Endothelial cell of umbilical vein (primary cell): ENCODE results near the gene PXMP2. TPM values are rescaled to one million over a fixed set of nuclear protein-coding genes. Genes with fewer than 3 reads are reported as not detected.

ENCODE experiments used
- BruUV-seq: library from RNA; stranded (reverse); fragments of 400-500 nt; replicated peaks from 2 replicates; lab custom pipeline; 2021; lab: Mats Ljungman, UMichigan
- CTCF ChIA-PET: fragments of 300-600, 350-600 bp; sonication (Branson Sonifier 250); formaldehyde crosslinking; loops from one replicate; lab custom pipeline; 2021; ENCODE audit warnings: antibody characterized with exemption, inconsistent platforms; lab: Charles Lee
- POLR2A ChIA-PET: fragments of 300-600, 350-600 bp; sonication (Branson Sonifier 250); formaldehyde crosslinking; loops from one replicate; lab custom pipeline; 2021; ENCODE audit warnings: antibody characterized with exemption, inconsistent platforms; lab: Charles Lee
- DNase-seq: peaks from one replicate; pipeline ENCODE4 v3.0.0-alpha.2; 2011; ENCODE audit warnings: low read depth, low spot score
- FAIRE-seq: peaks from 2 replicates; lab custom pipeline; 2011; peaks lifted over from hg19 to GRCh38; lab: Jason Lieb, UNC
- H2AFZ ChIP-seq: 2 replicates; pipeline ENCODE4 v1.6.0; 2012; ENCODE audit warnings: low read depth, low read length, control low read depth, inconsistent platforms
- H3K27ac ChIP-seq: 2 replicates; pipeline ENCODE4 v1.5.1; 2011; ENCODE audit warnings: low read depth, mild to moderate bottlenecking, control low read depth, low read length, moderate library complexity; ENCODE audit not compliant: insufficient read depth
- H3K27me3 ChIP-seq, 2 experiments: 2 replicates each; pipeline versions ENCODE4 v1.6.0 to v1.6.1; 2011; ENCODE audit warnings: low read length in 2 of 2, mixed read lengths in 1 of 2; ENCODE audit not compliant: control insufficient read depth in 2 of 2, insufficient read depth in 2 of 2
- H3K36me3 ChIP-seq, 2 experiments: 2 replicates in 1 of 2; 3 replicates in 1 of 2; pipeline ENCODE4 v1.5.1; 2011; ENCODE audit warnings: low read length in 2 of 2, mild to moderate bottlenecking in 1 of 2, moderate library complexity in 1 of 2; ENCODE audit not compliant: control insufficient read depth in 2 of 2, insufficient read depth in 2 of 2; ENCODE audit errors: extremely low read depth in 1 of 2
- H3K4me1 ChIP-seq: 3 replicates; pipeline ENCODE4 v1.5.1; 2011; ENCODE audit warnings: mild to moderate bottlenecking, low read length; ENCODE audit not compliant: control insufficient read depth, insufficient read depth; ENCODE audit errors: extremely low read depth
- H3K4me2 ChIP-seq: 2 replicates; pipeline ENCODE4 v1.6.1; 2011; ENCODE audit warnings: low read length, control low read depth, mixed read lengths; ENCODE audit not compliant: insufficient read depth
- H3K4me3 ChIP-seq, 3 experiments: fragments of 200-600 bp in 1 of 3; sonication (generic), shearing (Covaris generic) in 1 of 3; replicated peaks in 1 of 3; 2 replicates each; pipeline ENCODE4 v1.5.1; 2011 to 2016; ENCODE audit warnings: control low read depth in 3 of 3, low read length in 3 of 3, mild to moderate bottlenecking in 2 of 3, inconsistent platforms in 1 of 3, low read depth in 1 of 3, moderate library complexity in 1 of 3; ENCODE audit not compliant: insufficient read depth in 1 of 3
- H3K79me2 ChIP-seq: 2 replicates; pipeline ENCODE4 v1.6.0; 2012; ENCODE audit warnings: low read length, inconsistent platforms; ENCODE audit not compliant: control insufficient read depth, insufficient read depth
- H3K9ac ChIP-seq: replicated peaks from 2 replicates; pipeline ENCODE3; 2011; ENCODE audit warnings: low read length, control low read depth; ENCODE audit not compliant: insufficient read depth; ENCODE audit errors: extremely low read depth
- H3K9me1 ChIP-seq: replicated peaks from 3 replicates; pipeline ENCODE4 v1.6.0; 2011; ENCODE audit warnings: mild to moderate bottlenecking, low read length; ENCODE audit not compliant: control insufficient read depth, insufficient read depth; ENCODE audit errors: extremely low read depth
- H3K9me3 ChIP-seq: replicated peaks from 2 replicates; pipeline ENCODE4 v1.5.1; 2012; ENCODE audit warnings: low read length, inconsistent platforms; ENCODE audit not compliant: control insufficient read depth, insufficient read depth
- H4K20me1 ChIP-seq: replicated peaks from 2 replicates; pipeline ENCODE3; 2011; ENCODE audit warnings: mild to moderate bottlenecking, low read length; ENCODE audit not compliant: control insufficient read depth, insufficient read depth; ENCODE audit errors: extremely low read depth
- CTCF ChIP-seq, 2 donors: IDR thresholded peaks; 1 replicate in 1 of 2; 2 replicates in 1 of 2; pipeline ENCODE4 v1.5.1; 2011; ENCODE audit warnings: low read length in 2 of 2, mild to moderate bottlenecking in 2 of 2, moderate library complexity in 2 of 2, control low read depth in 1 of 2, inconsistent platforms in 1 of 2, low read depth in 1 of 2; ENCODE audit not compliant: insufficient read depth in 1 of 2; ENCODE audit errors: extremely low read depth in 1 of 2
- EZH2 ChIP-seq: IDR thresholded peaks from 2 replicates; pipeline ENCODE4 v1.6.1; 2012; ENCODE audit warnings: borderline replicate concordance, low read depth, mild to moderate bottlenecking, moderate library complexity, low read length, inconsistent platforms; ENCODE audit not compliant: severe bottlenecking
- FOS ChIP-seq: IDR thresholded peaks from 2 replicates; pipeline ENCODE4 v1.6.1; 2011; ENCODE audit warnings: mild to moderate bottlenecking, low read length, moderate library complexity, borderline replicate concordance; ENCODE audit not compliant: insufficient read depth
- GATA2 ChIP-seq: IDR thresholded peaks from 2 replicates; pipeline ENCODE4 v1.7.0; 2011; ENCODE audit warnings: low read depth, mild to moderate bottlenecking, moderate library complexity, mixed read lengths, low read length; ENCODE audit not compliant: insufficient read length, insufficient read depth
- JUN ChIP-seq: IDR thresholded peaks from 2 replicates; pipeline ENCODE4 v1.6.1; 2011; ENCODE audit warnings: borderline replicate concordance, low read depth; ENCODE audit not compliant: insufficient read length, insufficient read depth
- MAX ChIP-seq: IDR thresholded peaks from 2 replicates; pipeline ENCODE4 v1.6.1; 2011; ENCODE audit not compliant: insufficient read depth, insufficient read length
- MYC ChIP-seq: IDR thresholded peaks from one replicate; pipeline ENCODE4 v1.6.1; 2011; ENCODE audit warnings: mild to moderate bottlenecking, low read depth, low read length
- POLR2A ChIP-seq: IDR thresholded peaks from 2 replicates; pipeline ENCODE4 v1.6.1; 2012; ENCODE audit warnings: low read depth, mild to moderate bottlenecking, control low read depth, low read length
- POLR2AphosphoS5 ChIP-seq: IDR thresholded peaks from 2 replicates; pipeline ENCODE4 v1.6.1; 2012; ENCODE audit warnings: low read depth, mild to moderate bottlenecking, control low read depth, low read length, moderate library complexity; ENCODE audit not compliant: insufficient read depth
- dilution Hi-C: fragments of 300-500 bp; cut with MboI; formaldehyde crosslinking; loops from one replicate; pipeline ENCODE4 v1.15.0; 2019; ENCODE audit warnings: low sequenced_read_pairs; ENCODE audit not compliant: extremely low pct_ligation_motif_present
- intact Hi-C: fragments of 100-400 bp; cut with micrococcal nuclease; formaldehyde crosslinking; loops from one replicate; pipeline ENCODE4 v1.10.0; 2022
- polyA plus RNA-seq, 4 experiments: library from polyadenylated mRNA; depleted of rRNA in 3 of 4; stranded (reverse) in 3 of 4; unstranded in 1 of 4; fragments of >200 nt; gene quantifications; 2 replicates each; pipeline versions ENCODE4 v1.2.1 to v1.2.3, GENCODE V29; 2011 to 2012; ENCODE audit warnings: missing spikeins in 1 of 4
- total RNA-seq: library from RNA; stranded (reverse); gene quantifications from 2 replicates; pipeline ENCODE4 v1.2.3, GENCODE V29; 2021

PXMP2 gene
- total and polyA plus RNA-seq, 2 donors (not counting 3 experiments of a cell fraction or from before 2014, with no cell fraction given), result 24.0 to 31.5 TPM

GRCh38 chr12:132651444-132652100 lies 35.8 kb upstream of the PXMP2 start:
- no peaks in the 10 kb centered on the region for H4K20me1 ChIP-seq
- peaks cover 5 to 7% of the 10 kb centered on the region in 2 experiments for H3K36me3 ChIP-seq
- H3K4me1 ChIP-seq, result peaks cover 2% of the 10 kb centered on the region
- CTCF ChIA-PET, result interaction anchor here (2.0 kb wide), 1 partner anchor 13 kb away, joined by 9 read pairs; no protein-coding TSS in a partner anchor
- no peaks in the 10 kb centered on the region for H3K9me3 ChIP-seq
- no peaks in the 10 kb centered on the region for H3K27me3 ChIP-seq
- no peak overlapping the region for H2AFZ ChIP-seq
- no peaks in the 10 kb centered on the region for H3K79me2 ChIP-seq
- TF ChIP-seq GATA2 (no peak), POLR2A (no peak), EZH2 (no peak), FOS (no peak), MYC (no peak), POLR2AphosphoS5 (no peak), MAX (no peak), CTCF (IDR thresholded peaks at IDR 0.05; ENCODE audit: extremely low read depth in 1 of 2, insufficient read depth in 1 of 2, low read depth in 1 of 2, low read length in 2 of 2) (no peak), JUN (no peak)
- no peak overlapping the region for H3K4me3 ChIP-seq
- no TSS peak for BruUV-seq
- intact Hi-C loops (no loop called here), dilution Hi-C loops (no loop called here)
- FAIRE-seq (no peak), DNase-seq (no peak)
- H3K4me2 ChIP-seq, result no peak overlapping the region
- POLR2A ChIA-PET, result interaction anchor here (0.7 kb wide), 1 partner anchor 56 kb away, joined by 8 read pairs; no protein-coding TSS in a partner anchor
- H3K27ac ChIP-seq, result no peak overlapping the region
- H3K9ac ChIP-seq, result no peak overlapping the region
- H3K9me1 ChIP-seq, result no peaks in the 10 kb centered on the region
